GM21529 (cell line): ENCODE measurements around the gene MTMR3.

ENCODE experiments used
- ATAC-seq: cut with Tn5 transposase; IDR thresholded peaks from one replicate; pipeline ENCODE4 v1.9.1; 2021; ENCODE audit not compliant: unreplicated experiment

The MTMR3 gene

DNA sequence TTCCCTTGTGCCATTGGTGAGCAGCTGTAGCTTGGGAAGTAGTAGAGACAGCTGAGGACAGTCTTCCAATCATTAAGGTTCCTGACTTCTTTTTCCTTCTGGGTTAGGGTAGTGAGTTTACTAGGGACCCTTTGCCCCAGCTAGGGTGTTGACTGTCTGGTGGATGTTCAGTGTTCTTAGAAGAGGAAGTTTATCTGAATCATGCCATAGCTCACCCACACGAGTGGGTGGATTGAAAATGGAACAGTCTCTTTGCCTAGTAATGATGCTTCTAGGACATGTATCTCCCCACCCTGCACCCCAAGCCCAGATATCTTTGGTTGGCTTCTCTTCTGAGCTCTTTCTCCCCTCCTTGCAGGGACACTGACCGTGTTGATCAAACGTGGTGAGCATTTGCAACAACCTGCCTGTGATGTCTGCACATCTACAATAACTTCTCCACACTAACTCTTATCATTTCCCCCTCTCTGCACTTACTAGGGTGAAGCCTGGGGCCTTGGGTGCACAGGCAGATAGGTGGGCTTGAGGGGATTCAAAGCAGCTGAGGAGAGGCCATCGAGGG is 140.2 kb downstream of the MTMR3 start:
- no peak for ATAC-seq

DNA sequence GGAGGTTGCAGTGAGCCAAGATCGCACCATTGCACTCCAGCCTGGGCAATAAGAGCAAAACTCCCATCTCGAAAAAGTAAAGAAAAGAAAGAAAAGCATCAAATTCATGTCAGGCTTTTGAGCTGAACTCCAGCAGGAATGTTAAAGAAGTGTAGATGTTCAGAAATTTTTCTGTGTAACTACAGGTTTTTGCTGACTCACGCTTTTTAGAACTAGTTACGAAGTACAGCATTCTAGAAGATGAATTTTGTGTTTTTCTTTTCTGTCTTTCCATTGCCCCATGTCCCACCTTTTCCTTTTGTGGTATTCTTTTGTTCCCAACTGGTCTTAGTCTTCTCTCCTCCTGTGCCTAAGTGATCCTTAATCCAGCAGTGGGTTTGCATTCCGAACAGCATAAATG is 141.3 kb downstream of the MTMR3 start:
- no peak for ATAC-seq

DNA sequence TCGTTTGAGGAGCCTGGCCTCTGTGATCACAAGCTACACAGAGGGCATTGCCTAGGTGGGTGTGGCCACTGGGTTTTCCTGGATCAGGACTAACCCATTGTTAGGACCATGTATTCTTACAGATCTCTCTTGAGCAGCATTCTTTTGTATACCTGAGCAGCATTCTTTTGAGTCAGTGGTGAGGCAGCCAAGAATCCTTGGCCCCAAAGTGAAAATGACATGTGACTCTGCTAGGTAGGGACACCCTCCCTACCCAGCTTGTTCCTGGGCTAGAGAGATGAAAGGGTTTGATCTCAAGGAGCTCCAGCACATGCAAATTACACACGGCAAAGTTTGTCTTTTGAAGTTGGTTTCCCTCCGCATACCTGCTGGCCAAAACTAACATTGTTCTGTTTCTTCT is 142.2 kb downstream of the MTMR3 start:
- ATAC-seq = no peak

DNA sequence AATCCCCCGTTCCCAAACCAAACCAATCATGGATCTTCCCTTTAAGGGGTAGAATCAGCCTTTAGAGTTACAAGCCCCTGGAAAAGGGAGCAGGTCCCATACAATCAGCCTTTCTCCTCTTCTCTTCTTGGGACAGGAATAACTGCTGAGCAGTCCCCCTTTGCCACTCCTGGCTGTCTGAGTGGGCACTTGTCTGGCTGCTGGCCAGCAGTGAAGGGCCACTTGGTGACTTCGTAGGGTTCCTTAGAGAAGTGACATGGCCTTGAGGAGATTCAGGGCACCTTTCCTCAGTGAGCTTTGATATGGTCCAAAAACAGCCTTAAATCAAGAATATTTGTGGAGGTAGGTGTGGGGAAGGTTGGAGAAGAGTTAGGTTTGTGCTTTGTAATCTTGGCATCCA is 143.8 kb downstream of the MTMR3 start:
- ATAC-seq = no peak

DNA sequence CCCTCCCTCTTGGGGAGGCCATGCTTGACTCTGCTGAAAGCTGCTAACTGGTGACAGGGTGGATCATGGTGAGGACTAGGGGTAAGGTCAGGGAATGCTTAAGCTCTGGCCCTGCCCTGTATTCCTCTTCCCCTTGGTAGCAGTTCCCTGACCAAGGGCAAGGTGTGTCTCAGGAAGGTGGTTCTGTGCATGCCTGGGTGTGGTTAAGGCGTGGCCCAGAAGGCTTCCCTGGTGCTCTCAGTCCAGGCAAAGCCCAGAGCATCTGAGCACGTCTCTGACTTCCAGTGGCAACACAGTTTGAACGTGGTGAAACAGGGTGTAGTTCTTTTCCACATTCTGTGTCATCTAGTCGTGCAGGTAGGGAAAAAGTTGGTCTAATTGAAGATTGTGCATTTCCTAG is 144.2 kb downstream of the MTMR3 start:
- no peak for ATAC-seq

DNA sequence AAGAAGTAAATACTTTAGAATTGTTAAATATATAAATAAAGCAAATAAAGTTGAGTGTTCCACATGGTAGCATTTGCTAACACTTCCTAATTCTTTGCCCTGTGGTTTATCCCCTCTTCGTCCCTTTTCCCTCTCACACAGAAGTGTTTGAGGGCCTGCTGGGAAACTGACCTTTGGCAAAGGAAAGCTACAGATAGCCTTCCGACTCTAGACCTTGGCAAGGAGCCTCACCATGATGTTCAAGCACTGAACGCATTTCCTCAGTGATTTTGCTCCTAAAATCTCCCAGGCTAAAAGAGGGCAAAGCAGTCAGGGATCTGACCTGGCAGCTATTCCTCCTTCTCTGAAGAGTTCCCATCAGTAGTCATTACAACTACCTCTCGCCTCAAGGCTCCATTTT is 144.8 kb downstream of the MTMR3 start:
- ATAC-seq = no peak

DNA sequence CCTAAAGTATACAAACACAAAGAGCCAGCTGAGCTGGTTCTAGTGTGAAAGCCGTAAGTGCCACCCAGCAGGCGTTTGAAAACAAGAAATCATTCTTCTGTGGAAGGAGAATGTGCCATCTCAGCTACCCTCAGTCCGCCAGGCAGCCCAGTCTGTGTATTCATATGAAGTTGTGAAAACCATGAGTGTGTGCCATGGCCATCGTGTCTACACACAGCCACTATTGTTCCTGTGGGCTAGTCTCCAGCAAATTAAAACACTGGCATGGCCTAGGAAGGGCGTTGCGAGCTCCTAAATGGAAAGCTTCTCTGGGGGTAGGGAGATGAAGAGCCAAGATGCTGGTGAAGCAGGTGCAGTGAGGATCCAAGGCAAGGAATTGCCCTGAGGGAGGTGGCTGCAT is 145.8 kb downstream of the MTMR3 start:
- ATAC-seq = no peak

DNA sequence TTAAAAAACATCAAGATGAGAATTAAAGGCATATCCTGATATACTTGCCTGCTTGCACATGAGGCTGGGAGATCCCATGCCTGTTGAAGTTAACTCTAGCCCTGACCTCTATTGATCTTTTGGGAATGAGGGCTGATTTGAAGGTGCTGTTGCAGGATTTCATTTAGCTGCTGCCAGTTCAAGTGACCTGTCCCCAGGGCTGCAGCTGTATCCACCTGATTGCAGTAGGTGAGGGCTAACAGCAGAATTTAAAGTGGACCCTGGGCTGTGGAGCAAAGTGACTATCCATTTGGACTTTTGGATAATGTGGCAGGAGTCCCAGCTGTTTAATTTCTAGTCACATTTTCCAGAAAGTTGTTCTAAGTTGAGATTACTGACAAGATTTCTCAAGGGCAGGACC is 146.5 kb downstream of the MTMR3 start:
- ATAC-seq = no peak

DNA sequence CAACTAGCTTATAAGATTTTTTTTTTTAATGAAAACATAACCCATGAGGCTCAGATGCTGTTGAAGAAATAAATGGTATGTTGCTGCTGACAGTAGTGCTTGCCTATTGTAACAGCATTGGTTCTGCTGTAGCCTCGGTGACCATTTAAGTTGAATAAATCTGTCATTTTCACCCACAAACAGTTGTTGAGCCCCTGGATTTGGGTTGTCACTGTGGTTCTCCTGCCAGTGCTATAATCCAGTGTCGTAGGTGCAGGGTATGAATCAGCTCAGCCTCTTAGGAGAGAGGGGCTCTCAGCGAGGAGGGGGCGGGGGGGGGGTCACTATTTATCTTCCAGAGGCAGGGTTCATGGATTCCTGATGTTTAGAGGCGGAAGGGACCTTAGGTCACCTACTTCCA is 147.4 kb downstream of the MTMR3 start:
- ATAC-seq = no peak

DNA sequence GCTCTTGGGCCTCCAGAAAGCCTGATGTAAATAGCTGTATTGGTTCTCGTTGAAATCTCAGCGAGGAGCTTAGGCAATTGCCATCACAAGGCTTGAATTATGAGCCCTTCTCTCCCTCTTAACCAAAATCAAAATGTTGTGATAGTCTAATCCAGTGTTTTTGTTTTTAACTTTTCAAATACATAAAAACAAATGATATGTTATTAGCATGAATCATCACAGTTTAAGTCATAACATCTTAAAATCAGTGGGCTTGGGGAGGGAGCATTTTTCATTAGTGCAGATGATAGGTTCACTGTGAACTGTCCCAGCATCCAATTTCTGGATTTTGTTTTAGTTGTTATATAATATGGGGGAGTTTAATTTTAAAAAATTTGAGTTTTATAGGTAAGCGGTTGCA is 148.4 kb downstream of the MTMR3 start:
- no peak for ATAC-seq

DNA sequence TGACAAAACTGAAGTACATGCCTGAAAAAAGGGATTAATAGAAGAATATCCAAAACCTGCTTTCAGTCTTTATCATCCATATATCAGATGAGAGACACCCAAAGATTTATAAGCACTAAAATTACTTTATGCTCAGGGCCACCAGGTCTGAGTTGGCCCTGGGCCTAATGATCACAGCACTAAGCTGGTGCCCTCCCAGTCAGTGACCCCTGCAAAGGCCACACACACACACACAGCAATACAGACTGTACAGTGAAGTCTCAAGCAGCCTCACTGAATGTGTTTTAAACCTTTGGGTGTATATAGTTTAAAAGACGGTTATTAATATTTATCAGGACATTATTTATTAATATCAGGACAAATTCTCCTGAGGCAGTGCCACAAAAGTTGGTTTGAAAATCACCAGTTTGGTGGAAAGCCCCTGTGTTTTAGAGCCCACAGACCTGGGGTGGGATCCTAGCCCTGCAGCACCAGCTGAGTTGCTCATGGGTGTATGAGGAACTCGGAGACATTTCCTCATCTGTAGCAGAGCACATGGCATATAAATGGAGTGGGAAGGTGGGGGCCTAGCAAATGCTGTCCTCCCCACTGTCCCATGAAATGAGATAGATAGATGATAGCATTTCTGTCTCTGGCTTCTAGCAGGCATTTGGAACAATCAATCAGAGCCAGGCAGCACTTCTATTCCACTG is 148.9 kb downstream of the MTMR3 start:
- no peak for ATAC-seq

DNA sequence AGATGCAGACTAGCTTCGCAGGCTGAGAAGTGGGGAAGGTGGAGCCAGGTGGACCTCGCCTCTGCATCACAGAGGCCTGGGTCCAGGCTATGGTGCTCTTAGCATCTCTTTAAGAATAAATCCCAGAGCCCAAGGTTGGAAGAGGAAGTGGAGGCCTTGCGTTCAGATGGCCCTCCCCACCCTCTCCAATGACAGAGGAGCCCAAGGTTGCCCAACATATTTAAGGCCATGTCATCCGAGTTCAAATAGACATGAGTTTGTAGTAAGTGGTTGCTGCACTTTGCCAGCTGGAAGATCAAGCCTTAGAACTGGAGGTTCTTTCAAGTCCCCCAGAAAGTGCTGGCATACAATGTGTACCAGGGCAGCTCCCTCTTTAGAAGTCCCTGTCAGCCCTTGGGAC is 150.2 kb downstream of the MTMR3 start:
- ATAC-seq = no peak

DNA sequence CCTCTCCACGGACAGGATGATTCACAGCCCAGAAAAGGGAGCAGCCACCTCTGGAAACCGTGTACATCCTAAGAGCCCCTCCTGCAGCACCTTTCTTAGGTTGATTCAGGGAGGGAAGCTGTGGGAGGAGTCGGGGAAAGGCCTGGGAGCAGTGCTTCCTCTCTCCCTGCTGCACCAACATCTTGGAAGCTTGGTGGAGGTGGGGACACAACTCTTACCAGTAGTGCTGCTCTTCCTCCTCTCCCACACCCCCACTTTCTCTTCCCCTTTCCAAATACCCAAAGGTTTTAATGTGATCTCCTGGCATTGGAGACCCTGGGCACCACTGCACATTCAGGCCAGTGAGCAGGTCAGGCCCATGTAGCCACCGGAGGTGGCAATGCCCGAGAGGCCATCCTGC is 150.9 kb downstream of the MTMR3 start:
- no peak for ATAC-seq

DNA sequence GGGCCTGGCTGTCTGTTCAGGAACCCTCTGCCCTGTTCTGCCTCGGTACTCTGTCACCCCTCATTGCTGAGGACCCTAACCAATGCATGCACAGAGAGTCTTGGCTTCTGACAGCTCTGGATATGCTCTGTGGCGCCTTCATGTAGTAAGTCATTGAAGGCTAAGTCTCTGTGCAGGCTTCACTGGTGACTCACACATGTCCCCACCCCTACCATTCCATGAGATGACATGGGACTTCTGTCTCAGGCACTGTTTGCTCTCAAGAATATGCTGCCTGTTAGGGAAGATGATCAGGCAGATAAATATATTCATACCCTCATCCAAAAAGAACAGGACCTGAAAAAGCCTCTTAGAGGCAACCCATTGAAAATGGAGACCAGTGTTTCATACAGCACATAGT is 153.7 kb downstream of the MTMR3 start:
- ATAC-seq = no peak

DNA sequence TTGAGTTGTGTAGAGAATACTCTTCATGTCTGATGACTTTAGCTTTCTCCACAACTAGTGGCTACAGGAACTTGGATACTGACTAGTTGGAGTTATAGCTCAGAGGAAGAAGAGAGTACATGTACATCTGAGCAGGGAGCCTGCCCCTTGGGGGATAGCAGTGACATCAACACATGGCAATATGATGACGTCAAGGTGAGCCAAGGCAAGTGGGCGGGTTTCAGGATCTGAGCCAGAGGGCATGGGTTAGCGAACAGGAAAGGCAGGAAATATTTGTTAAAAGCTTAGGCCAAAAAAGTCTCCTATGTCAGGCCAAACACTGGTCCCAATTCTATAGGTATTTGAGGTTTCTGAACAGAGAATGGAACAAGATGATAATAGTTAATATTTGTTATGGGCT is 155.2 kb downstream of the MTMR3 start:
- ATAC-seq = no peak

DNA sequence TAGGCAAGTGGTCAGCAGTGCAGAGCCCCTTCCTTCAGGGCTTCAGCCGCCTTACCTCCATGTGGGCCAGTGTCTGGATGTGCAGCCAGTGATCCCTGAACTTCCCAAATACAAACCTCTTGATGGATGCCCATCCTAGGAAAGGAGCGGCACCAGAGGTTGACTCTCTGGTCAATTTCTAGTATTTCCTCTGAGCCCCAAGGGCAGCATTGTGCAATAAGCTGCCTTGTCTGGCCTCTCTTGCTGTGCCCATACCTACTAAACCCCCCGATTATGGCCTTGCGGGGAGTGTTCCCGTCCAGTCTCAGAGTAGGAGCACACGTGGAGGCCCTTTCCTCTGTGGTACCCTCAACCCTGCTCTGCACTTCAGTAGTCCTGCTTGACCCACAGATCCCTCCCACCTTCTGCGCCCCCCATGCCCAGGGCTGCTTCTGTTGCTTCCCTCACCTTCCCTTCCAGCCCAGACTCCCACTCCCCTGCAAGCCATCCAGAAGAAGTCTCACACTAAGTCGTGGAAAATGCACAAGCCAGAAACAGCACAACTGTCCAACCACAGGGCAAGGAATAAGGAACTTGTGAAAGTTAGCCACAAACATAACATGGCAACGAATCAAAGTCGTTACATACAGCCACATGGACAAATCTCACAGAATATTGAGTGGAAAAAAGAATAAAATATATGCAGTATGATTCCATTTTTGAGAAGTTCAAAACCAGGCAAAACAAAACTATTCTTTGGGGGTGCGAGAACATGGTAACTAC is 157.7 kb downstream of the MTMR3 start:
- no peak for ATAC-seq

DNA sequence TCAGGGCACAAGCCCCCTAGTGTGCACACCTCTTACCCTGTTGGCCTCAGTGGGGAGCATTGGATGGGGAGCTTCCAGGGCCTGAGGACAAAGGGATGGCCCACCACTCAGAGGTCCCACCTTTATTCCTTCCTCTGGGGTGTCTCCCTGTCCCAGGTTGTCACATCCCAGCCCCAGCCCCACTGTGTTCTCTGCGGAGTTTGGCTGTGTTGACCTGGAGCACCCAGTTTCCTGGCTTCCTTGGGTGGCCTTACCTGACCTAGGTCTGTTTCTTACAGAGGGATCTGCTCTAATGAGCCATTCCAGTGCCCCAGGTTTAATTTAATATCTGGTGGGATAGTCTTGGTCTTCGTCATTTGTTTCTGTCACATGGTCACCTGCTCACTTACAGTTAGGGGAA is 158.5 kb downstream of the MTMR3 start:
- ATAC-seq = no peak

DNA sequence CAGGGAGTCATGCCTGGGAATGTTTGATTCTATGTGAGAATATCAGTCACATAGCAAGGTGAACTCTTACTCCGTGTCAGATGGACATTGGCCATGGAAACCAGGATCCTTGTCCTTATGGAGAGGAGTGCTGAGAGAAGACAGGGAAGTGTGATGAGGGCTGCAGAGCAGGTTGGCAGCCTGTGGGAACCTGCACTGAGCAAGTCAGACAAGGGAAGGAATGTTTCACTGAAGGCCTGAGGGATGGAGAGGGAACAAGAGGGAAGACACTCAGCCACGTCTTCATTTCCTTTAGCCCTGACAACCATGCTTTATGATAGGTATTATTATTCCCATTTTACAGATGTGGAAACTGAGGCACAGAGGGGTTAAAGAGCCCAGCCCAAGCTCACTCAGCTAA is 158.9 kb downstream of the MTMR3 start:
- ATAC-seq = no peak

DNA sequence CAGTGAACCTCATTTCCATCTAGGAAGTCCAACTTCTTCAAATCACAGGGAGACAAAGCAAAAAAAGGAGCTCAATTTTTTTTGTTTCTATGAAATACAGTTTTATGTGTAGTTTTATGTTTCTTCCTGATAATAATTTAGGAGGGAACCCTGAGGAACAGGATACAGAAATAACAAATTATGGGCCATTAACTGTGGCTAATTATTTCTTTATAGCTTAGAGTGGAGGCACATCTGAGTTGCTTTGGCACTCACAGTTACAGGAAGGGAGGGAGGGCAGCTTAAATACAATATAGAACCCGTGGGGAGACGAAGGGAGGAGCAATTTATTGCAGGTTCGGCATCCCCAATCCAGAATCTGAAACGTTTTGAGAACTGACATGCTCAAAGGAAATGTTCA is 160.2 kb downstream of the MTMR3 start:
- ATAC-seq = no peak

DNA sequence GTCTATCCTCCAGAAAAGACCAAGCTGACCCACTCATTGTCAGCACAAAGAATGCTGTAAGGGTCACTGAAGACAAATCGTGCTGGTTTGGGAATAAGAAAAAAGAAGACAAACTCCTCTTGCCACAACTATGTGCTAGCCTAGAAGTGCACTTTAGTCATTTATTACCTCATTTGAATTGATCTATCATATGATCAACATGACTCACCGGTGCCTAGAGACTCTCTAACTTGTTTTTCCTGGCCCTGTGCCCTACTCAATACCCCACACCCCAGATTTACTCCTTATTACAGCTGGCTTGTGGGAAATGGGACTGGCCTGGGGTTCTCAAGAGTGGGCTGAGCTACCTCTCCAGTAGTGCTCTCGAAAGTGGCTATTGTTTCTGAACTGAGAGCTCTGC is 161.4 kb downstream of the MTMR3 start:
- no peak for ATAC-seq

DNA sequence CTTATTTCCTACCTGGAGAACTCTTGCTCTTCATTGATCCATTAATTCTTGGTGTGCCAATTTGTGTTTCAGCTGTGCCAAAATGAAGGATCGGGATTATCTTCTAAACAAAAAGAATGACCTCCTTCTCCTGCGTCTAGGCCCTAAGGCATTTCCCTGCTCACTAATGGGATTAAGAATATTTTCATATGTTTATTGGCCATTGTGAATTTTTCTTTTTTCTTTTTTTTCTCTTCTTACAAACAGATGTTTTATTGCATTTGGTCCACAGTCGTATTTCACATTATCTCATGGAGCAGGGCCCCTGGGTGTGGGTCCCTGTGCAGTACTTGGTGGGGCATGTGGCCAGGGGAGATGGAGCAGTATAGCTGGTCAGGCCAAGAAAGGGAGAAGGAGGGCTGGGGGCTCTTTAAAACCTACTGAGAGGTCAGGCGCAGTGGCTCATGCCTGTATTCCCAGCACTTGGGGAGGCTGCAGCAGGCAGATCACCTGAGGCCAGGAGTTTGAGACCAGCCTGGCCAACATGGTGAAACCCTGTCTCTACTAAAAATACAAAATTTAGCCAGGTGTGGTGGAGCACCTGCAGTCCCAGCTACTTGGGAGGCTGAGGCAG is 162.0 kb downstream of the MTMR3 start:
- no peak for ATAC-seq

DNA sequence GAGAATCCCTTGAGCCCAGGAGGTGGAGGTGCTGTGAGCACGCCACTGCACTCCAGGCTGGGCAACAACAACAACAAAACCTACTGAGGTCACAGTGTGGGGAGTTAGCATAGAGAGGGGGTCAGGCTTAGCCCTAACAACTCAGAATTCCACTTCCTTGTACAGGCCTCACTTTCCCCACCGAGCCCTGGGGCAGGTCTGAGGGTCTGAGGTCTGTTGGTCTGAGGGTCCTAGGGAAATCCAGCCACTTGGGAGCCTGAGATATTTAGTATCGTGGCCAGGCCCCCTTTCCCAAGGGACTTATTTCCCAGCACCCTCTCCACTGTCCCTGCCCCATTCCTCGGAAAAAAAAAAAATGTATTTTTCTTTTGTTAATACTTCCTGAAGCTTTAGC is 162.5 kb downstream of the MTMR3 start:
- no peak for ATAC-seq
